Dedifferentiated amniotic fluid mesenchymal stem cell (primary cell): ENCODE data around the gene PAPOLB.

Experiments used
- DNase-seq: peaks from one replicate; pipeline ENCODE4 v3.0.0-alpha.2; 2016; ENCODE audit errors: extremely low spot score

Gene PAPOLB

GRCh38 chr7:4841836-4842235 lies 20.0 kb downstream of the PAPOLB start:
- DNase-seq = no peak

GRCh38 chr7:4841007-4841784 lies 20.6 kb downstream of the PAPOLB start:
- no peak for DNase-seq

GRCh38 chr7:4840079-4840501 lies 21.7 kb downstream of the PAPOLB start:
- no peak for DNase-seq

GRCh38 chr7:4838626-4839334 lies 23.1 kb downstream of the PAPOLB start:
- DNase-seq = no peak

- no peak for DNase-seq
Measured at GRCh38 chr7:4837803-4838625, 23.8 kb downstream of the PAPOLB start.

- DNase-seq = no peak
Measured at GRCh38 chr7:4837041-4837802, 24.6 kb downstream of the PAPOLB start.

GRCh38 chr7:4836206-4836661 lies 25.6 kb downstream of the PAPOLB start:
- no peak for DNase-seq

GRCh38 chr7:4835398-4836205 lies 26.2 kb downstream of the PAPOLB start:
- no peak for DNase-seq

GRCh38 chr7:4834601-4835397 lies 27.0 kb downstream of the PAPOLB start:
- DNase-seq = no peak

- DNase-seq = no peak
Measured at GRCh38 chr7:4833691-4834600, 27.9 kb downstream of the PAPOLB start.

GRCh38 chr7:4833176-4833575 lies 28.7 kb downstream of the PAPOLB start:
- DNase-seq = no peak

- no peak for DNase-seq
Measured at GRCh38 chr7:4832711-4833110, 29.1 kb downstream of the PAPOLB start.

- DNase-seq = no peak
Measured at GRCh38 chr7:4831723-4832495, 29.9 kb downstream of the PAPOLB start.

- DNase-seq = no peak
Measured at GRCh38 chr7:4830176-4830575, 31.7 kb downstream of the PAPOLB start.

- no peak for DNase-seq
Measured at GRCh38 chr7:4828720-4829383, 33.0 kb downstream of the PAPOLB start.

GRCh38 chr7:4825081-4825480 lies 36.7 kb downstream of the PAPOLB start:
- DNase-seq = no peak

GRCh38 chr7:4824120-4824775 lies 37.6 kb downstream of the PAPOLB start:
- no peak for DNase-seq
